Osteoblast (primary cell): ENCODE results near the gene TBC1D10A. TPM values are rescaled to one million over a fixed set of nuclear protein-coding genes. Genes with fewer than 3 reads are reported as not detected.

Experiments used
- DNase-seq: peaks from one replicate; pipeline ENCODE4 v3.0.0; 2011; ENCODE audit warnings: low spot score, mixed read lengths; ENCODE audit not compliant: insufficient read length; ENCODE audit errors: missing footprints
- H2AFZ ChIP-seq: 2 replicates; pipeline ENCODE4 v1.6.0; 2011; ENCODE audit warnings: mild to moderate bottlenecking, low read length
- H3K27ac ChIP-seq: 2 replicates; pipeline ENCODE4 v1.5.1; 2011; ENCODE audit warnings: mild to moderate bottlenecking, low read depth, low read length, moderate library complexity
- H3K27me3 ChIP-seq: 2 replicates; pipeline ENCODE4 v1.6.0; 2012; ENCODE audit warnings: mild to moderate bottlenecking, control low read depth, inconsistent platforms, low read length, moderate library complexity; ENCODE audit not compliant: insufficient read depth
- H3K36me3 ChIP-seq: 2 replicates; pipeline ENCODE4 v1.5.1; 2011; ENCODE audit warnings: mild to moderate bottlenecking, low read length, control low read depth, moderate library complexity; ENCODE audit not compliant: insufficient read depth
- H3K4me1 ChIP-seq: 2 replicates; pipeline ENCODE4 v1.5.1; 2011; ENCODE audit warnings: mild to moderate bottlenecking, low read length, control low read depth, moderate library complexity; ENCODE audit not compliant: insufficient read depth
- H3K4me2 ChIP-seq: 2 replicates; pipeline ENCODE4 v1.6.0; 2011; ENCODE audit warnings: mild to moderate bottlenecking, low read length; ENCODE audit not compliant: insufficient read depth
- H3K4me3 ChIP-seq: fragments of 200-600 bp; sonication (generic); 3 replicates; pipeline ENCODE4 v1.5.1; 2012; ENCODE audit warnings: mild to moderate bottlenecking, low read length, inconsistent platforms; ENCODE audit not compliant: insufficient read depth
- H3K79me2 ChIP-seq: 2 replicates; pipeline ENCODE4 v1.6.0; 2012; ENCODE audit warnings: mild to moderate bottlenecking, low read length, control low read depth, inconsistent platforms; ENCODE audit not compliant: insufficient read depth
- H3K9me3 ChIP-seq: 2 replicates; pipeline ENCODE4 v1.5.1; 2011; ENCODE audit warnings: low read depth, low read length, control low read depth
- H4K20me1 ChIP-seq: 2 replicates; pipeline ENCODE4 v1.6.0; 2012; ENCODE audit warnings: mild to moderate bottlenecking, low read length, control low read depth; ENCODE audit not compliant: insufficient read depth
- total RNA-seq: library from RNA; depleted of rRNA; stranded (reverse); fragments of >200 nt; gene quantifications from 2 replicates; pipeline ENCODE4 v1.2.3, GENCODE V29; 2012
- TF ChIP-seq, protein P1 (sequence below): IDR thresholded peaks from 2 replicates; pipeline ENCODE4 v1.5.1; 2011; ENCODE audit warnings: mild to moderate bottlenecking, low read depth, low read length, moderate library complexity; ENCODE audit errors: extremely low read depth

TBC1D10A gene
- total RNA-seq, 1 donor: 32.9 TPM

- H4K20me1 ChIP-seq: peaks cover 10% of the 10 kb centered on the region
- no peaks in the 10 kb centered on the region for H3K79me2 ChIP-seq
- H3K4me1 ChIP-seq: no peaks in the 10 kb centered on the region
- H3K27me3 ChIP-seq: no peaks in the 10 kb centered on the region
- DNase-seq: peak; percentile 55
- H3K27ac ChIP-seq: no peak overlapping the region
- H3K36me3 ChIP-seq: peaks cover 92% of the 10 kb centered on the region
- TF ChIP-seq, protein P1, sequence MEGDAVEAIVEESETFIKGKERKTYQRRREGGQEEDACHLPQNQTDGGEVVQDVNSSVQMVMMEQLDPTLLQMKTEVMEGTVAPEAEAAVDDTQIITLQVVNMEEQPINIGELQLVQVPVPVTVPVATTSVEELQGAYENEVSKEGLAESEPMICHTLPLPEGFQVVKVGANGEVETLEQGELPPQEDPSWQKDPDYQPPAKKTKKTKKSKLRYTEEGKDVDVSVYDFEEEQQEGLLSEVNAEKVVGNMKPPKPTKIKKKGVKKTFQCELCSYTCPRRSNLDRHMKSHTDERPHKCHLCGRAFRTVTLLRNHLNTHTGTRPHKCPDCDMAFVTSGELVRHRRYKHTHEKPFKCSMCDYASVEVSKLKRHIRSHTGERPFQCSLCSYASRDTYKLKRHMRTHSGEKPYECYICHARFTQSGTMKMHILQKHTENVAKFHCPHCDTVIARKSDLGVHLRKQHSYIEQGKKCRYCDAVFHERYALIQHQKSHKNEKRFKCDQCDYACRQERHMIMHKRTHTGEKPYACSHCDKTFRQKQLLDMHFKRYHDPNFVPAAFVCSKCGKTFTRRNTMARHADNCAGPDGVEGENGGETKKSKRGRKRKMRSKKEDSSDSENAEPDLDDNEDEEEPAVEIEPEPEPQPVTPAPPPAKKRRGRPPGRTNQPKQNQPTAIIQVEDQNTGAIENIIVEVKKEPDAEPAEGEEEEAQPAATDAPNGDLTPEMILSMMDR: no peak
- H3K4me3 ChIP-seq: no peak overlapping the region
- no peak overlapping the region for H2AFZ ChIP-seq
- no peak overlapping the region for H3K4me2 ChIP-seq
- H3K9me3 ChIP-seq: no peaks in the 10 kb centered on the region
These were observed 10.7 kb upstream of the TBC1D10A start for GRCh38 chr22:30337461-30337778.

DNA sequence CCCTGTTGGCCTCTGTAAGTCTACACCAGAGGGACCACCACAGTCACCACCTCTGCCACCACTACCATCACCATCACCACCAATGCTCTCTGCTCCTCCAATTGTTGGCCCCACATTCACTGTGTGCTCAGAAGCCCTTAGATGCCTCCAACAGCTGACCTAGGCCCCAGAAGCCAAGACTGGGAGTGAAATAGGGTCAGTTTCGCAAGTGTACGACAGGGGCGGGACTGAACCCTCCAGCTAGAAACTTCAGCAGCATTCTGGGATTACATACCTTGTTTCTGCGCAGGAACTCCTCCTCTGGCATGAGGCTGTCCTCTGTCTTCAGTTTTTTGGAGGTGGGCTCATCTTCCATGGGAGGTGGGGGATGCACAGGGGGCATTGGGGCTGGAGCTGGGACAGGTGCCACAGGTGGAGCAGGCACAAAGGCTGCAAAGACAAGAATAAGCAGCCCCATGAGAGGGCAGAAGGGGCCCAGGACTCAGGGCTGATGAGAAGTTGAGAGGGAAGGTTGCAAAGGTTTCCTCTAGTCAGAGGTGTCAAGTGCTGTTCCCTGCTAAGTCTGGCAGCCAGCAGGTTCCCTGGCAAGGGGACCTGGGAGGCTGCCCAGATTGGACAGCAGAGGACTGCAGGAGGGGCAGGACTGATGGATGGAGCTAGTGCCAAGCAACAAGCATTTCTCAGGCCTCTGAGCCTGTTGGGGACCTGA, 10.2 kb upstream of the TBC1D10A start:
- H4K20me1 ChIP-seq: peaks cover 10% of the 10 kb centered on the region
- H3K27me3 ChIP-seq: no peaks in the 10 kb centered on the region
- H3K36me3 ChIP-seq: peaks cover 91% of the 10 kb centered on the region
- no peak overlapping the region for H2AFZ ChIP-seq
- H3K4me1 ChIP-seq: no peaks in the 10 kb centered on the region
- H3K9me3 ChIP-seq: no peaks in the 10 kb centered on the region
- no peak overlapping the region for H3K4me3 ChIP-seq
- H3K27ac ChIP-seq: no peak overlapping the region
- no peak overlapping the region for H3K4me2 ChIP-seq
- TF ChIP-seq, protein P1: no peak
- H3K79me2 ChIP-seq: no peaks in the 10 kb centered on the region
- peak; percentile 37 for DNase-seq

DNA sequence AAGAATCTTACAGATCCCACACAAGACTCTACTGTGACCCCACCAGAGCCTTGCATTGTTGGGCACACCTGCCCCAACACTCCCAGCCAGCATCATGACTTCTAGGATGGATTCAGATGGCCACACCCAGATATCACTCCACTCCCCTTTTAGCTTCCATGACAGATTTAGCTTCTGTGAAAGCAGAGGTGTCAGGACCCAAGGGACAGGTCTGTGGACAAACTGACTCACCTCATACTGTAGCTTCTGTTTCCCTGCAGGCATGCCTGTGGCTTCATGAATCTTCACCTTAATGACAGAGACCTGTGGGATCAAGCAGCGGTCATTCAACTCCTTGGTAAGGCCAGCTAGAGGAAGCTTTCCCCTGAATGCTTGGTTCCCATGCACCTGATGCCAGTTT, 8.5 kb upstream of the TBC1D10A start:
- no peaks in the 10 kb centered on the region for H3K4me1 ChIP-seq
- no peak overlapping the region for H3K4me3 ChIP-seq
- no peaks in the 10 kb centered on the region for H3K9me3 ChIP-seq
- H3K36me3 ChIP-seq: peaks cover 90% of the 10 kb centered on the region
- H3K4me2 ChIP-seq: no peak overlapping the region
- no peak overlapping the region for H2AFZ ChIP-seq
- peaks cover 10% of the 10 kb centered on the region for H4K20me1 ChIP-seq
- DNase-seq: peak; percentile 77
- H3K27ac ChIP-seq: no peak overlapping the region
- H3K27me3 ChIP-seq: no peaks in the 10 kb centered on the region
- H3K79me2 ChIP-seq: no peaks in the 10 kb centered on the region
- TF ChIP-seq, protein P1: no peak

GRCh38 chr22:30334646-30335045, 7.9 kb upstream of the TBC1D10A start:
- H4K20me1 ChIP-seq: peaks cover 8% of the 10 kb centered on the region
- H3K27me3 ChIP-seq: no peaks in the 10 kb centered on the region
- peaks cover 86% of the 10 kb centered on the region for H3K36me3 ChIP-seq

More at GRCh38 chr22:30334646-30335045, 7.9 kb upstream of the TBC1D10A start:
- Histone ChIP-seq H3K9me3 (no peaks in the 10 kb centered on the region), H2AFZ (no peak overlapping the region), H3K4me1 (no peaks in the 10 kb centered on the region), H3K4me3 (no peak overlapping the region), H3K79me2 (no peaks in the 10 kb centered on the region), H3K4me2 (no peak overlapping the region), H3K27ac (no peak overlapping the region)
- TF ChIP-seq, protein P1: no peak
- peak; percentile 73 for DNase-seq
